Measurements from ENCODE around the gene PKNOX2. TPM values are rescaled to one million over a fixed set of nuclear protein-coding genes. Genes with fewer than 3 reads are reported as not detected.

The PKNOX2 gene
- total RNA-seq, 1 donor from 2014 or later = 3.4 TPM

GRCh38 chr11:125270106-125270505 is 105.6 kb downstream of the PKNOX2 start:
- intact Hi-C loops (cut with DNase I) = no loop called here
- no peak overlapping the region for H3K27ac ChIP-seq
- no peak for TF ChIP-seq CTCF (IDR thresholded peaks at IDR 0.05)
- no peak for TF ChIP-seq POLR2AphosphoS5 (IDR thresholded peaks at IDR 0.05; ENCODE audit: insufficient read depth in 1 of 2, low read depth in 1 of 2)
- no peak for TF ChIP-seq POLR2A (IDR thresholded peaks at IDR 0.05)

GRCh38 chr11:125270711-125271110 is 106.2 kb downstream of the PKNOX2 start:
- H3K36me3 ChIP-seq = no peaks in the 10 kb centered on the region
- intact Hi-C loops (cut with DNase I) = no loop called here
- no peaks in the 10 kb centered on the region for H3K27me3 ChIP-seq
- H3K27ac ChIP-seq = no peak overlapping the region
- no peaks in the 10 kb centered on the region for H3K9me3 ChIP-seq
- TF ChIP-seq CTCF (IDR thresholded peaks at IDR 0.05) (no peak), POLR2AphosphoS5 (IDR thresholded peaks at IDR 0.05; ENCODE audit: insufficient read depth in 1 of 2, low read depth in 1 of 2) (no peak), POLR2A (IDR thresholded peaks at IDR 0.05) (no peak)
- DNase-seq (ENCODE audit: extremely low spot score in 2 of 2) = no peak
- no peaks in the 10 kb centered on the region for H3K4me1 ChIP-seq
- no peak overlapping the region for H3K4me3 ChIP-seq

More at GRCh38 chr11:125270106-125270505, 105.6 kb downstream of the PKNOX2 start:
- no peaks in the 10 kb centered on the region for H3K4me1 ChIP-seq
- no peaks in the 10 kb centered on the region for H3K36me3 ChIP-seq
- no peak overlapping the region for H3K4me3 ChIP-seq
- no peaks in the 10 kb centered on the region for H3K27me3 ChIP-seq
- no peak for DNase-seq (ENCODE audit: extremely low spot score in 2 of 2)
- no peaks in the 10 kb centered on the region for H3K9me3 ChIP-seq

- no peak for DNase-seq (ENCODE audit: extremely low spot score in 2 of 2)
- TF ChIP-seq CTCF (IDR thresholded peaks at IDR 0.05) (no peak), POLR2A (IDR thresholded peaks at IDR 0.05) (no peak), POLR2AphosphoS5 (IDR thresholded peaks at IDR 0.05; ENCODE audit: insufficient read depth in 1 of 2, low read depth in 1 of 2) (no peak)
- Histone ChIP-seq H3K9me3 (no peaks in the 10 kb centered on the region), H3K4me1 (no peaks in the 10 kb centered on the region), H3K27me3 (no peaks in the 10 kb centered on the region), H3K27ac (no peak overlapping the region), H3K4me3 (no peak overlapping the region), H3K36me3 (no peaks in the 10 kb centered on the region)
- intact Hi-C loops (cut with DNase I) = no loop called here
Observed at GRCh38 chr11:125271483-125272091, 107.0 kb downstream of the PKNOX2 start.

- DNase-seq (ENCODE audit: extremely low spot score in 2 of 2) = no peak
- no peaks in the 10 kb centered on the region for H3K4me1 ChIP-seq
- no peak for TF ChIP-seq CTCF (IDR thresholded peaks at IDR 0.05)
- no peak for TF ChIP-seq POLR2AphosphoS5 (IDR thresholded peaks at IDR 0.05; ENCODE audit: insufficient read depth in 1 of 2, low read depth in 1 of 2)
- no peak for TF ChIP-seq POLR2A (IDR thresholded peaks at IDR 0.05)
- no peaks in the 10 kb centered on the region for H3K27me3 ChIP-seq
- no peak overlapping the region for H3K27ac ChIP-seq
- H3K36me3 ChIP-seq = no peaks in the 10 kb centered on the region
- no peaks in the 10 kb centered on the region for H3K9me3 ChIP-seq
- H3K4me3 ChIP-seq = no peak overlapping the region
- intact Hi-C loops (cut with DNase I) = no loop called here
Observed at GRCh38 chr11:125272092-125272491, 107.5 kb downstream of the PKNOX2 start.

GRCh38 chr11:125272821-125273220 is 108.3 kb downstream of the PKNOX2 start:
- TF ChIP-seq CTCF (IDR thresholded peaks at IDR 0.05) (no peak), POLR2AphosphoS5 (IDR thresholded peaks at IDR 0.05; ENCODE audit: insufficient read depth in 1 of 2, low read depth in 1 of 2) (no peak), POLR2A (IDR thresholded peaks at IDR 0.05) (no peak)
- intact Hi-C loops (cut with DNase I) = no loop called here

More at GRCh38 chr11:125272821-125273220, 108.3 kb downstream of the PKNOX2 start:
- no peak for DNase-seq (ENCODE audit: extremely low spot score in 2 of 2)
- no peaks in the 10 kb centered on the region for H3K27me3 ChIP-seq
- H3K4me3 ChIP-seq = no peak overlapping the region
- H3K9me3 ChIP-seq = no peaks in the 10 kb centered on the region
- H3K36me3 ChIP-seq = no peaks in the 10 kb centered on the region
- no peak overlapping the region for H3K27ac ChIP-seq
- no peaks in the 10 kb centered on the region for H3K4me1 ChIP-seq

Measured in vagina (tissue), 2 donors.